ENCODE results near the gene TEKT3.
A peak's percentile ranks its signal among the peaks of the same experiment; 100 is the strongest.

The TEKT3 gene

DNA sequence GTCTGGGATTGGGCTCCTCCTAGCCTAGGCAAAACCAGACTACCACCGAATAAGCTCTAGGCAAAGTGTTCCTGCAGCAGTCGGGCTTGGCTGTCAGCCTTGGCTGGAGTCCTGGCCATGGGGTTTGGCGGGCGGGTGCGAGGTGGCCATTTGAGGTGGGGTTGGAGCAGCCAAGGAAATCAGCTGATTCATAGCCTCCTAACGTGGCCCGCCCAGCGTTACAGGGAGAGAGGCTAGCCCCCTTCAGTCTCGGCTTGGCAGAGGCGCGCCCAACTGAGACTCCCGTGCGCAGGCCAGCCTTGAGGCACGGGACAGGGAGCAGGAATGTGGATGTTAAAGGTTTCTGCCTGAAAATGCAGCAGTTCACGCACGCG lies 78.2 kb downstream of the TEKT3 start:
- peak; percentile 51 for DNase-seq

DNA sequence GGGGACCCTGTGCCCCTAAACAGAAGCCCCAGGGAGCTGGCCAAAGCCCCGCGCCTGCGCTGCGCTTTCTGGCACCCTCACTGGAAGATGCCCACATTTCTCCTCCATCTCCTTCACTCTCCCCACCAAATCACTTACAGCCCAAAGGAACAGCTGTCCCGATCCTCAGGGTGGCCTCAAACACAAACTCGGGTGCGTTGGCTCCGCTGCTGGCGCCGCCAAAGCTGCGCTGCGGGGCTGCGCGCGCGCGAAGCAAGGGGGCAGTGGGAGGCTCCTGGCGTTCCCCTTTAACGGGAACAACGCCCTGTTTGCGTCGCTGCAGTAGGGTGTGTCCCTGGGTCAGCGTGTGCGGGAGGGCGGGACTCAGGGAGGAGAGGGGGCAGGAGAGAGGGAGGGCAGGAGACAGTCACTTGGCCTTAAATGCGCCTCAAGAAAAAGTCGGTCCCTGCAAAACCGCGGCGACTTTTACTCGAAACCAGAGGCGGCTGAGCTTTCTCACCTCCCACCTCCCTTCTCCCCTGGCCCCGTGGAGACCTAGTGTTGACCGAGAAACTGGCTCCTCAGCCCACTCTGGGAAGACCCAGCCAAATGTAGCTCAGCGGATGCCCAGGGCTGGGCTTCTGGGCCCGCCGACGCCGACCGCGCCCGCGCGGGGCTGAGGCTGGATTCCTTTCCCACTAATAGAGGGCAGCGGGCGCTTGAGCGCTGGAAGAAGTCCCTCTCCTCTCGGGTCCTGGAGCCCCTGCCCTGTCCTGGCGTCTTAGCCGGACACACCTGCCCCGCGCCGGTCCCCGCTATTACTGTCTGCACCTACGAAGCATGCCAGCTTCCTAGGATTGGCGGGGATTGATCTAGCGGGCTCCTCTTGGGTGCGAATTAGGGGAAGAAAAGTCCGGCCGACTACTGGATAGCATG lies 78.8 kb downstream of the TEKT3 start:
- peak; percentile 39 for DNase-seq

DNA sequence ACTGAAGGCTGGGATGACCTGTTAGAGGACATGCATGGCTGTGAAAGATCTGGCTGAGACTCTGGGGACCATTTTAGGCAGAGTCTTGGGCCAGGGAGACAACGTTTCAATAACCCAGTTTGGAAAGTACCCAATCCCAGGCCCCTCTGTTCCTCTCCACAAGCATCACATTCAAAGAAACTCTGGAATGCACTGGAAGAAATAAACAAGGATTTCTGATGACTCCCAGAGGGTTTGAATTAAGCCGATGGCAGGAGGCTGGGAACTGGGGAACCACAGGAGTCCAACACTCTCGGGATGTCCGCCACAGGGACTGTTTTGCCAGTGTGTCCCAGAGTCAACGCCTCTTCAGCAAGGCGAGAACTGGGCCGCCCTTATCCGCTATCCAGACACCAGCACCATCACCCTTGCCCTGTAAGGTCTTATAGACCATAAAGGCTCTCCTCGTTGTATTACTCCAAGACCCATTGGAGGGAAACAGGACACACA lies 79.6 kb downstream of the TEKT3 start:
- DNase-seq = no peak

DNA sequence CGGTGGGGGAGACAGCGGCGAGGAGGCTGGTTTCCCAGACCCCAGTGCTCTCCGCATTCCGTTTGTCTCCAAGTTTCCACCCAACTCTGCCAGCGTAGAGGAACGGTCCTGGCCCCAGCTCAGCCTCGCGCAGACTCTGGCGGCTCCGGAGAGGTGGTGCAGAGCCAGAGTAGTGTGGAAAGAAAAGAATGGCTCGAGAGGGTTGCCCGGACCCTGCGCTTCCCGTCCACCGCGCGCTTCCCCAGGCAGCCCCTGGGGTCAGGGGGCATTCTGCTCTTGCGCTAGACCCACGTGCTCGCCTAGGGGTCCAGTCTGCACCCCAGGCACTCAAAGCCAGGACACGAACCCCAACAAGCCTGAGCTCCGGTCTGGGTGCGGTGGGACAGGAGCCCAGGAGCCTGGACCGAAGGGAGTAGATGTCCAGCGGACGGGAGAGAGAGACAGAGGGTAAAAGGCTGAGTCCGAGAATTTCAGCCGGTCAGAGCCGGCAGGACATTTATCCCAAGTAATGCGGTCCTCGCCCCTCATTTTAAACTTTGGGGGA lies 80.1 kb downstream of the TEKT3 start:
- DNase-seq = peak; percentile 45

DNA sequence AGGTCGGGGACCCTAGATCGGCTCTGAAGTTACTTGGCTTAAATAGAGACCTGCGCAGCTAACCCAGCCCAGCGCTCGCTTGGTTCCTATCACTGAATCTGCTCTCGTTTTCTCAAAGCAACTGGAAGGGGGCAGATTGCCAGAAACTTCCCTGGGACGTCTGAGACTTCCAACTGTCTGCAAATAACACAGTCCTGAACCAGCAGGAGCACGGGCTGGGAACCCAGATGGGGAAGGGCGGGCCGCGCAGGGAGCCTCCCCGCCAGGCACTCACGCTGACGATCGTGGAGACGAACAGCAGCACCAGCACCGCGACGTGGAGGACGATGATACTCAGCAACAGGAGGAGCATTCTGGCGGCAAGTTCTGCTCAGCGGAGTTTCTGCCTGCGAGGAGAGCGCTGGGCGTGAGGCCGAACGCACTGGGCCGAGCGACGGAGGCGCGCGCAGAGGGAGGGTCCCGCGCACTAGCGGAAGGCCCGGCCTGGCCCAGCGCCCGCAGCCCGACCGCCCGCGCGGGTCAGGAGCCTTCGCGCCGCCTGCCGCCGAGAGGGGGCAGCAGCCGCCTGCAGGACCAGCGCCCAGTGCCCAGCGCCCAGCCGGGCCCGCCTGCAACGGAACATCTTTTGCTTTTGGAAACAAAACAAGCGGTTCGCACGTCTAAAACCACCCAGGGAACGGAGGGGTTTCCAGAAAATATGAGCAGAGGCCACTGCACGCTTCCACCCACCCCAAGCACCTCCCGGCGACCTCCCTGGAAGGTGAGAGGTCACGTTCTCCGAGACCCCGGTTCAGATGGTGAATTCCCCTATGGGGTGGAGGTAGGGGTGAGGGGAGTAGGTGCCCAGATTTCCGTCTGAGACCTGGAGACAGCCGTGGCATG lies 80.8 kb downstream of the TEKT3 start:
- DNase-seq = peak; percentile 64

DNA sequence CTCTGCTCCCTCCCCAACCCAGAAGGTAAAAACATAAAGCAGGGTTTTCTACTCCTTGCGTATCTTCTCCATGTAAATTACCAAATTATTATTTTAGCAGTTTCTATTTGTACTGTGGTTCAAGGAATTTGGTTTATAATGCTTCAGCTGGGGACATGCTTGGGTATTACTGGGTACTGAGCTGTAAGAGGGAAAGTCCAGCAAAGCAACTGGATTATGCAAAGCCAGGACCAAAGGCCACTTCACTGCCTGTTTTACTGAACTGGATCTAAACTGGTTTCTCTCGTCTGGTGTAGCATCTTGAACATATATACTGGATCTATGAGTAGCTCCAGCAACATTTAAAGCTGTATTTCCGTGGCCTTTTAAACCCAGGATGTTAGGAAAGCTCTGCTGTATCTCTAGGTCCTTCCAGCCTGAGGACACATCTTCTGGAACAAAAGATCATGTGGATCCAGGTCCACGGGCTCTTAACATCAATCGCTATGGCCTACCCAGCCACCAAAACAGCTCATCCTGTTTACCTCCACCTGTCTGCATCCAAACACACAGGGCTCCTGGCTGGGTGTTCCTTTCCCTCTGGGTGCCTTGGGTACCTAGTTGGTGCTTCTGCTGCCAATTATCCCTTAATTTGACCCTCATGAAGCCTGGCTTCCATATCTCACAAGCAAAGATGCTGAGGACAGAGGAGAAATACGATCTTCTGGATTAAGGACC lies 83.4 kb downstream of the TEKT3 start:
- DNase-seq = no peak

DNA sequence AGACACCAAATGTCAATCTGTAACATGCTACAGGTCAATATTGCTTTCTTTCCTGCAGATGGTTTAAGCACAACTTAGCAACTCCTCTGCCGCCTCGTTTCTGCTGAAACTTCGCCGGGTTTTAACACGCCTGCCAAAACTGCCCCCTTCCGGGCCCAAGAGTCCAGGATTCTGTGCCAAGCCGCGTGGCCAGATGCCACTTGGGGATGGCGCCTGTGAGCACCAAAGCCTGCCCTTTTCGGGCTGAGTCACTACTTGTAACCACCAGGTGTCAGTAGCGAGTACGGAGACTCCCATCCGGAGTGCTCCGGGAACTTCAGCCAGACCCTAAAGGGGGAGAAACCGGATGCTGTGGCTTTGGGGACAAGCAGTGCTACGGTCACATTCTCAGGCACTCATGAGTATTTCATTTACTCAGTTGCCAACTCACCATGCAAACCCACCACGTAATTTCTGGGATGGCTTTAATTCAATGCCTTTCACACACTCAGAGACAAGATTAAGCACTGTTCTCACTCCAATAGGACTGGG lies 84.1 kb downstream of the TEKT3 start:
- peak; percentile 68 for DNase-seq

DNA sequence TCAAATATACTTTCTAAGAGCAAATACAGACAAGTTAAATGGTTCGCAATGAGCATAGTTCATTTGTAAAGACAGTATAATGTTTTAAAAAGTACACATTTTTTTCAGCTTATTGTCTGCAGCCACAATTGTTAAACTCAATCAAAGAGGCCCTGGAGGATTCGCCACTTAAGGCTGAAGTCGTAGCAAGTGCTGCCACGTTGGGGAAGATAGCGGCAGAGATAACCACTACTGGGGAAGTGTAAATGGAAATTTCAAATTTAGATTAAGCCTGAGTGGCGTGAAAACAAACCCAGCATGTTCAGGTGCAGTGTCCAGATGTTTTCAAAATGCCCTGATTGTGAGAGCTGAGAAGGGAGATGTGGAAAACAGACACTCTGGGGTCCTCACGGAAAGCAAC lies 84.7 kb downstream of the TEKT3 start:
- DNase-seq = no peak

DNA sequence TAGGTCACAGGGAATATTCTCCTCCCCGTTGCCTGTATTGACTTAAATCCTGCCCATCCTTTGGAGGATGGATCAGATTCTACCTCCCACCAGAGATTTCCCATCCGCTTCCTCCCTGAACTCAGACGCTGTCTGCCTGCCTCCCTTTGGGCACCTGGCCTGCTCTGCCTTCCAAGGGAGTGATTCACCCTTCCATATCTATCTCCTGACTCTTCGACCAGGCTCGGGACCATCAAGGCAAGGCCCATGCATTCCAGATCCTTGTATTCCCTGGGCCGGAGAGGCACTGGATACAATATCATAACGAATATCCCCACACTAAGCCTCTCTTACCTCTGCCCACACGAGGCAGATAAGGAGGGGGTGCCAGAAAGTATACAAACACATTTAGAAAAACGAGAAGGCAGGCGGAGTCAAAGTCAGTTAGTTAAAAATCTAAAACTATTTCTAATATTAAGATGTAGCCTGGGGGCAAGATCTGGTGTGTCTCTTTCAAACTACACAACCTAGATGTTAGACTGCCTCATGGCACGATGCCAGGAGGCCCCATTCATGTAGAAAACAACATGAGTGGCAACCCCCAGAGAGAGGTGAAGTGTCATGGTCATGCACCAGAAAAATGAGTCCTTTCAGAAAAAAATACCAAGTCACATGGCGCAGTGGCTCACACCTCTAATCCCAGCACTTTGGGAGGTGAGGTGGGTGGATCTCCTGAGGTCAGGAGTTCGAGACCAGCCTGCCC lies 85.5 kb downstream of the TEKT3 start:
- no peak for DNase-seq

Data from amniotic stem cell (primary cell).